NOMO-1 (cell line): ENCODE data around the gene HDGFL2.

Experiments
- DNase-seq, 2 experiments: peaks; one replicate each; lab custom pipeline; 2025; ENCODE audit not compliant: unreplicated experiment in 2 of 2; lab: John Stamatoyannopoulos, UW

Gene HDGFL2

DNA sequence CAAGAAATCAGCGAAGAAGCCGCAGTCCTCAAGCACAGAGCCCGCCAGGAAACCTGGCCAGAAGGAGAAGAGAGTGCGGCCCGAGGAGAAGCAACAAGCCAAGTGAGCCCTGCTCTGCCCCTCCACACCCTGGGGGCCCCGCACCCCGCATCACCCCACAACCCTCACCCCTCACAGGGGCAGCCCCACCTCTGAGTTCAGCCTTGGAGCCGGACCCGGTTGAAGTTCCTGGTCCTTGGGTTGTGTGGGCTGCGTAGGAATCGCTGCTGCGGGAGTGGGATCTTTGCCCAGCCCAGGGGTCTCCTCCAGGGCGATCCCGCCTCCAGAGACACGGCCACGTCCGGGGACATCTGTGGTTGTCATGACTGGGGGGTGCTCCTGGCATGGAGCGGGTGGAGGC, 24.2 kb downstream of the HDGFL2 start:
- no peak for DNase-seq

DNA sequence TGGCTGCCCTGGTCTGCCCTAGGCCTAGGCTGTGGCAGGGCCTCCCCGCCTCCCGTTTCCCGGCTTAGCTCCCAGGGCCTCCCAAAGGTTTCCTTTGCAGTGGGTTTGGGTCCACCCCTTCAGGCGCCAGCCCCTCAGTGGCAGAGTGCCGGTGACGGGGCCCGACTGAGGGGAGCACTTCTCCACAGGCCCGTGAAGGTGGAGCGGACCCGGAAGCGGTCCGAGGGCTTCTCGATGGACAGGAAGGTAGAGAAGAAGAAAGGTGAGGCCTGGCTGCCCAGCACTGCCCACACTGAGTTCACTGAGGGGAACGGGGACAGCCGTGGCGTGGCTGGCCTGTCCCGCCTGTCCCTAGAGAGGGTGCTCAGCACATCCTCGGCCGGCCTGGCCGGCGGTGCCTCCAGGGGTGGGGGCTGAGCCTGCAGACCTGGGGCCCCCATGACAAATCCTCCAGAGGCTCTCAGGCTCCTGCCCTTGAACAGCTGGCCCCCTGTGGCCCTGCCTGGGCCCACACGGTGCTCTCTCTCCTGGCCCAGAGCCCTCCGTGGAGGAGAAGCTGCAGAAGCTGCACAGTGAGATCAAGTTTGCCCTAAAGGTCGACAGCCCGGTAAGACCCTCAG, 25.8 kb downstream of the HDGFL2 start:
- no peak for DNase-seq

DNA sequence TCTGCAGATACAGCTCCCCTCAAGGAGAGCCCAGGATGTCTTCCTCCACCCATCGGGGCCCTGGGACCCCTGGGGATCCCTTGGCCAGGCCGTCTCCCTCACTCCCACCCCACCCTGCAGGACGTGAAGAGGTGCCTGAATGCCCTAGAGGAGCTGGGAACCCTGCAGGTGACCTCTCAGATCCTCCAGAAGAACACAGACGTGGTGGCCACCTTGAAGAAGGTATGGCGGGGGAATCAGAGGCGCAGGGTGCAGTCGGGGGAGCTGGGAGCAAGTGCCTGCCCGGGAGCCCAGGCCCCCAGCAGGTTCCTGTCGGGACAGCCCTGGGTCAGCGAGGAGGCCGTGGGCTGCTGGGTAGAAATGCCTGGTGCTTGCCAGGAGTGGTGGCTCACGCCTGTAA, 26.6 kb downstream of the HDGFL2 start:
- DNase-seq, result no peak

DNA sequence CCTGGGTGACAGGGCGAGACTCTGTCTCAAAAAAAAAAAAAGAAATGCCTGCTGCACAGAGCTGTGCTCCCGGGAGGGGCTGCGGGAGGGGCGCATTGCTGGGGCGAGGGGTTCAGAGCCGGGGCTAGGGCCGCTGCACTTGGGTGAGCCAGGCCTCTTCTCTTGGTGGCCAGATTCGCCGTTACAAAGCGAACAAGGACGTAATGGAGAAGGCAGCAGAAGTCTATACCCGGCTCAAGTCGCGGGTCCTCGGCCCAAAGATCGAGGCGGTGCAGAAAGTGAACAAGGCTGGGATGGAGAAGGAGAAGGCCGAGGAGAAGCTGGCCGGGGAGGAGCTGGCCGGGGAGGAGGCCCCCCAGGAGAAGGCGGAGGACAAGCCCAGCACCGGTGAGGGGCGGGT, 27.2 kb downstream of the HDGFL2 start:
- no peak for DNase-seq

DNA sequence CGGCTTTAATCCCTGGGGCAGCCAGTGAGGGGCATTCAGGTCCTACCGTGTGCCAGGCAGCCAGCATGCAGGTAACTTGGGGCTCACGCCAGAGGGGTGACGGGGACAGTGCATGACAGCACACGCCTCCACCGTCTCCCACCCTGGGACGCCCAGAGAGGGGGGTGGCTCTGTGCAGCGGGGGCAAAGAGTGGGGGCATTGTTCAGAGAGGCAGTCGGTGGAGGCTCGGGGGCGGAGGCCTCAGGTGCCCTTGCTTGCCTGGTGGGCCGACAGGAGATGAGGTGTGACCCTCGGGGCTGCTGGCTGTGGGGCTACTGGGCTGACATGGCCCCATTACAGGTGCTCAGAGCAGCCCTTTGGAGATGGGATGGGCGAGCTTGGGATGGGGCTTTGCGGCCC, 27.8 kb downstream of the HDGFL2 start:
- DNase-seq, result no peak

DNA sequence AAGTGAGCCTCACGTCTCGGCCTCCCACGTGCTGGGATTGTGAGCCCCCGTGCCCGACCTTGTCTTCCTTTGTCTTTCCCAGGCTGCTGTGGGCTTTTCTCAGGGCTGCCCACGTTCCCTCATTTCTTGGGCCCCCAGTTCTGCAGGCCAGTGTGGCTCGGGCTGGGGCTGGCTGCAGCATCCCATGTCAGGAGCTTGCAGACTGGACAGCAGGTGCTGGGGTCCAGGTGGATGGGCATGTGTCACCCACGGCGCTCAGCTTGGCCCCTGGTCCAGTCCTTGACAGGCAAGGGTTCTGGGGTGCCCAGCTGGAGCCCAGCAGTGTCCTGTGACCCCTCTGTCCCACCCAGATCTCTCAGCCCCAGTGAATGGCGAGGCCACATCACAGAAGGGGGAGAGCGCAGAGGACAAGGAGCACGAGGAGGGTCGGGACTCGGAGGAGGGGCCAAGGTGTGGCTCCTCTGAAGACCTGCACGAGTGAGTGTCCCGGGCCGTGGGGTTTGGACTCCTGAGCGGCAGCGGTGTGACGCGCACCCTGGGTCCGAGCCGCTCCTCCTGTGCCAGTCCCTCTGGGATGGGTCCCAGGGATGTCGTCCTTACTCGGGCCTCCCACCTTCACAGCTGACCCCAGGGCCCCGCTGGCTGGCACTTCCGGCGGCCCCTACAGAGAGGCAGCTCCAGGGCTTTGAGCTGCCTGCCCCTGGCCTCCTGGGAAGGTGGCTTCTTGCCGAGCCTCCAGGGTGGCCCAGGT, 28.9 kb downstream of the HDGFL2 start:
- DNase-seq, result no peak

DNA sequence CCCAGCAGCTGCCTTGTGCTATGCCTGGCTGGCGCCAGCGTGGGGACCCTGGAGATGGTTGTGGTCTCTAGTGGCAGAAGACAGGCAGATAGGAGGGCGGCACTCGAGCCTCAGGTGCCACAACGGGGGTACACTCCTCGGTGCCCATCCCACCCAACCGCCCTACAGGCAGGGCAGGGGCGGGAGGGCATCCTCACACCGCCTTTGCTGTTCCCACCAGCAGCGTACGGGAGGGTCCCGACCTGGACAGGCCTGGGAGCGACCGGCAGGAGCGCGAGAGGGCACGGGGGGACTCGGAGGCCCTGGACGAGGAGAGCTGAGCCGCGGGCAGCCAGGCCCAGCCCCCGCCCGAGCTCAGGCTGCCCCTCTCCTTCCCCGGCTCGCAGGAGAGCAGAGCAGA, 29.6 kb downstream of the HDGFL2 start:
- no peak for DNase-seq

DNA sequence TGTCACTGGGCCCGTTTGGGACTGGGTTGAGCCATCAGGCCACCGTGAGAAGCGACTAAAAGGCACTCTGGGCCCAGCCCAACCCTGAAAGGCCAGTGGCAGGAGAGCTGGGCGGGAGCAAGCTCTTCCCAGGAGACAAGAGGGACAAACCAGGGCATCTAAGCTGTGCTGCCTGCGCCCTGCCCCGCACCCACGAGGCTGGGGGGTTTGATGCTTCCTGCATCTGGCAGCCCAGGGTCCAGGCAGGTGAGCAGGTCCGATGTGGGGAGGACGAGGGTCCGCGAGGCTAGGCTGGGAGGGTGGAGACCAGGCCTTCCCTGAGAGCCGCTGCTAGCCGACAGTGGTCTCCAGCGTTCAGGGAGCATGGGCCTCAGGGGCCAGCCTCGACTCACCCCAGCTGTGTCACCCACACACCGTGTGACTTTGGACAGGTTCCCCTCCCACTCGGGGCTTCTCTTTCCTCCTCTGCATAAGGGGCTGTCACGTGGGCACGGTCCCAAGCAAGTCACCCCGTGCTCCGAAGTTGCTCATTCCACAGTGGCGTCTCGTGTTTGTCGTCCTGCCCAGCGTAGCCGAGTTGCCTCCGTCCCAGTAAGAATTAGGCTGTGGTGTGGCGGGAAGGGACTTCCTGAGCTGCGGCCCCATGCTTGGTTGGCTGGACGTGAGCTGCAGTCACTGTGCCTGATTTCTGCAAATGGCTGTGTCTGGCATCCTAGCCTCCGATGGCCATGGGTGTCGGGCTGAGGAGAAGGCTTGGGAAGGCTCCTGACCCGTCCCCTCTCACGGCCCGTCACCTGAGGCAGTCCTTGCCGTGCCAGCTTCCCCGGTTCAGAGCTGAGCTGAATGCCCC, 30.4 kb downstream of the HDGFL2 start:
- no peak for DNase-seq

DNA sequence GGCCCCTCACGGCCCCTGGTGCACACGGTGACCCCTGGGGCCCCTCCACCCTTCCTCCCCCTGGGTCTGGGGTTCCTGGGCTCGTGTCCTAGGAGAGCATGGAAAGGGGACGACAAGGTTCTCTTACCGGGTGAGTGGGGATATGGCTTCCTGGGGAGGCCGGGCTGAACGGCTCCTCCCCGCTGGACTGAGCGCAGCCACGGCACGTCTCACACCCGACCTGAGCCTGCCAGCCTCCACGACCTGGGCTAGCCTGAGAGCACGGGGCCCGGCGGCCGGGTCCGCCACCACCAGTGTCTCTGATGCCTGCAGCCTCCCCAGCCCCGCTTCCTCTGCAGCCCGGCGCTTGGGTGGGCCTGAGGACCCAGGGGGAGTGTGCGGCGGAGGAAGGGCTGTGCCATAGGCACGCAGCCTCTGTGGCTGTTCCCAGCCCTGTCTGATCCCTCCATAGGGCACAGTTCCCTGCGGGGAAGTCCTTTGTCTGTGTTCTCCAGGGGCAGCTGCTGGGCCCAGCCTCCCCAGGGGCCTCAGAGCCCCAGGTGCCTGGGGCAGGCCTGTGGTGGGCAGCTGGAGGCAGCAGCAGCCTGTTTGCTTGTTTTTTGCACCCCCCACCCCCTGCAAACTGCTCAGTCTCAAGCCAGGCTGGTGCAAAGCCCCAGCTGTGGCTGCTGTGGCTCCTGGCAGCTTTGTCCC, 31.2 kb downstream of the HDGFL2 start:
- DNase-seq, result no peak

DNA sequence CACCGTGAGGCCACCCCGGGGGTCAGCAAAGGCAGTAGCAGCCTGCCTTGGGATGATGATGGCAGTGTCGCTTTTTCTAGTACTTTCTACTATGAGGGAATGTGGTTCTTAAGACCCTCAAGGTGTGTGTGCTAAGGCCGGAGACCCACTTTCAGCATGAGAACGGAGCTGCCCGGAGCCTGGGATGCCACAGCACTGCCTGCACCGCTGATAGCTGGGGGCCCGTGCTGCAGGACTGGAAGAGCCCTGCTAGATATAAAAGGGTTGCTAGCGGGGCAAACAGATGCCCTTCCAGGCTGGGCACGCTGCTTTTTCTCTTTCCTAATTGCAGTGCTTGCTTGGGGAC, 31.7 kb downstream of the HDGFL2 start:
- DNase-seq, result no peak

DNA sequence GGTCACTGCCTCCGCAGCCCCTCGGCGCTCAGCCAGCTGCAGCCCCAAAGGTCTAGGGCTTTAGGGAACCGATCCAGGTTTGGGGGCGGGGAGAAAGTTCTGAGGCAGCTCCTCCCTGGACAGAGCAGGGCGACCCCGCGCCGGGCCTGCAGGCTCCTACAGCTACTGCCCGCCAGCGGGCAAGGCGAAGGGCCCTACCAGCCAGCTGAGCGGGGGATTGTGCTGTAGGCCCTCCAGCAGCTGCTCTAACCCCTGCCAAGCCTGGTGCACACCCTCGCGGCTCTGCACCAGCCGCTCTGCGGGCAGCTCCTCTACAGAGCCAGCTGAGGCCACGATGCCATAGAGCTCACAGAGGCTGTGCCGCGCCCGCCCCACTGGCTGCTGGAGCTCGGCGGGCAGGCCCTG, 32.2 kb downstream of the HDGFL2 start:
- DNase-seq, result no peak

DNA sequence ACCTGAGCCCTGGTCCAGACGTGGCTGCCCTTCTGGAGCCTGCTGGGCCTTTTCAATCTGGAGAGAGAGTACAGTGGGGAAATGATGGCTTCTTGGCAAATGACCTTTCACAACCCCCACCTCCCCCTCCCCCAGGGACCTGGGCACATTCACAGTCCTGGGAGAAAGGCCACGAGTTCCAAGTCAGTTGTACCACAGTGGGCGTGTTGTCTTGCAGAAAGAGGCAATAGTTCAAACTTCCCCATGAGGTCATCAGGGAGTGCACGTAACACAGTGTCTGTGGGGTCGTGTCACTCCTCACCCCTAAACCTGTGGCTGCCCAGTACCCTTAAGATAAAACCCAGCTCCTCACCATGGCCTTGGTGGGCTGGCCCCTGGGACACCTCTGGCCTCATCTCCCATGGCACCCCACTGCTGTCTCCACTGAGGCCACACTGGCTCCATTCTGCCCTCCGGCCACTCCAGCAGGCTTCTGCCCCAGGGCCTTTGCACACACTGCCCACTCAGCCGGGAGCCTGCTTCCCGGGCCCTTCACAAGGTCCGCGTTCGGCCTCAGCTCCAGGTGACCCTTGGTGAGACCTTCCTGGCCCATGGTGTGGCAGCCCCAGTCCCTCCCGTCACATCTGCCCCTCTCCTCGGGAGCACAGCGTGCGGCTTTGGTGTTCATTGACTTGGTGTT, 32.9 kb downstream of the HDGFL2 start:
- no peak for DNase-seq

DNA sequence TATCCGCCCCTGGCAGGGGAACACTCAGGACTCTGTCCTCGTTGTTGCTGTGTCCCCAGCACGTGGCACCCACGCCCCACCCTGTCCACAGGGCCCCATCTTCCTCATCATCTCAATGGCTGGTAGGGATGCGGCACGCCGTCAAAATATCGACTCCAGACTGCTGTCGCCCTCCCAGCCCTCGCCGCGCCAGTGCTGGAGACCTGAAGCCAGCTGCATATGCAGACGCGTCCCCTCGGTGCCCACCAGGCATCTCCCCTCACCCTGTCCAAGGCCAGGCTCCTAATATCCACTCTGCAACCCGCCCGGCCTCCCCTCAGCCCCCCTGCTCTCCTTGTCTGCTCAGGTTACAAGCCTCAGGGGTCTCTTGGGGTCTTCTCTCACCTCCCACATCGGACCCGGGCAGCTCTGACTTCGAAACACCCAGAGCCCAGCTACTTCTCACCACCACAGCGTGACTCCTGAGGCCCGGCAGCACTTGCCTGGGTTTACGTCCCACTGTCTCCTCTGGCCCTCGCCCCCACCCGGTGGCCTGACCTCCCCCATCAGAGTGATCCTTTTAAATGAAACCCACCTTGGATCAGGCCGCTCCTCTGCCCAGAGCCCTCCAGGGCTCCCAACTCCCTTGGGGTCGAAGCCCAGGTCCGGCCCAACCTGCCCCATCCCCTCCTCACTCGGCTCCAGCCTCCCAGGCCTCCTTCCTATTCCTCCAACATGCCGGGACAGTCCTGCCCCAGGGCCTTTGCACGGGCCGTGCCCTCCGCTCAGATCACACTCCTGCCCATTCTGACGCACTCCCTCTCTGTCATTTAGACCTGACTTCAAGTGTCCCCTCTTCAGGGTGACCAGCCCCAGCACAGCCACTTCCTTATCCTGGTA, 33.7 kb downstream of the HDGFL2 start:
- no peak for DNase-seq

DNA sequence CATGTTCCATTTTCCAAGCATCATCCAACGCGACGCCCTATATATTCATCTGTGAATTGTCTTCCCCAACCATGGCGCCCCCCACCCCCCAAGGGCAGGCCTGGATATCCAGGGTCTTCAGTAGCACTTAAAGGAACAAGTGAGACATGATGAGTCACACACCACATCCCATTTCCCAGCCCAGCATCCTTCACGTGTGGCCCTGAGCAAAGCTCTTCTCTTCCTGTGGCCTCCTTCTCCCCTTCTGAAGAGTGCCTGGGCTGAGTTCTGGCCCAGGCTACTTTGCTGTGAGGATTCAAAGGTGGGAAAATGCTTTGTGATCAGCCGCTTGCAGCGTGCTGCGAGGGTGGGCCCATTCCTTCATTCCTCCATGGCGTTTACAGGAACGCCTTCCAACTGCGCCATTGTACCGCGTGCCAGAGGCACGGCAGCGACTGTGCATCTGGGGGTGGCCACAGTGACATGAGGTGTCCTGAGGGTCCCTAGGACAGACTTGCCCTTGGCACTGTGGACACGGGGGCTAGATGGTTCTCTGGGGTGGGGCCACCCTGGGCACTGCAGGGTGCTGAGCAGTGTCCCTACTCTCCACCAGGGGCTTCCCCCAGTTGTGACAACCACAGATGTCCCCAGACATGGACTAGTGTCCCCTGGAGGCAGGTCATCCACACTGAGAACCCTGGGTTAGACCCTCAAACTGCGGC, 34.5 kb downstream of the HDGFL2 start:
- DNase-seq, result no peak

DNA sequence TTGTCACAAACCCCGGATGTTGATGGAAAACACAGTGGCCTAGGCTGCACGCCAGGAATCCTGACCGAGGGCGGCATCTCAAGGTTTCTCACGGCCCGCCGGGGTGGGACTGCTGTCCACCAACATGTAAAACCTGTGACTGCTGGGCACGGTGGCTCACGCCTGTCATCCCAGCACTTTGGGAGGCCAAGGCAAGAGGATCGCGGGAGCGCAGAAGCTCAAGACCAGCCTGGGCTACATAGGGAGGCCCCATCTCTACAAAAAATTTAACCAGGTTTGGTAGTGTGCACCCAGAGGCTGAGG, 35.0 kb downstream of the HDGFL2 start:
- DNase-seq, result no peak

DNA sequence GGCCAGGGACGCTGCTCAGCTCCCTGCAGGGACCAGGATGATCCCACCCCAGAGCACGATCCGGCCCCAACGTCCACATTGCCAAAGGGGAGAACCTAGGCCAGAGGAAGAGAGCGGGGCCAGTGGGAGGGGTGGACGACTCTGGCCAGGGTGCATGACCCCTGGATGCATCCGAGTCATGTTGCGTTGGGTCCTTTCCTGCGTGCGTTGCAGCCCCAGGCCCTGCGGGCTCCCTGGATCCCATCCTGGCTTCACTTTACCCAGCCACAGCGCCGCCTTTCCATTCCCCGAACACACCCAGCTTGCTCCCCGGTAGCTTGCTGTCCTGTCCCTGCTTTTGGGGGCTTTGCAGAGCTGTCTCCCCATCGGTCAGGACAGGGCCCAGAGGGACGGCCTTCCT, 35.7 kb downstream of the HDGFL2 start:
- no peak for DNase-seq

DNA sequence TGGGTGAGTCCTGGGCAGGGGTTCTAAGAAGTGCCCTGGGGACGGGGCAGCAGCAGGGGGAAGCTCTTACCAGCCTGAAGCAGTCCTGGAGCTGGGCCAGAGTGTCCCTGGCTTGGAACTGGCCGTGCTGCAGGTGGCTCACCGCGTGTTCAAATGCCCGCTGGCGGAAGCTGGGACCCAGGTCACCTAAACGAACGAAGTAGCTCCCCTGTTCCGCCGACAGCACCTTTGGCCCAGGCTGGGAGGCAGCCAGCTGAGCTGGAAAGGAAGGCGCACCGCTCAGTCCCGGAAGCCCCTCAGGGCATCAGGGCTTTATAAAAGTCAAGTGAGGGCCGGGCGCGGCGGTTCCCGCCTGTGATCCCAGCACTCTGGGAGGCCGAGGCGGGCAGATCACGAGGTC, 36.6 kb downstream of the HDGFL2 start:
- no peak for DNase-seq

DNA sequence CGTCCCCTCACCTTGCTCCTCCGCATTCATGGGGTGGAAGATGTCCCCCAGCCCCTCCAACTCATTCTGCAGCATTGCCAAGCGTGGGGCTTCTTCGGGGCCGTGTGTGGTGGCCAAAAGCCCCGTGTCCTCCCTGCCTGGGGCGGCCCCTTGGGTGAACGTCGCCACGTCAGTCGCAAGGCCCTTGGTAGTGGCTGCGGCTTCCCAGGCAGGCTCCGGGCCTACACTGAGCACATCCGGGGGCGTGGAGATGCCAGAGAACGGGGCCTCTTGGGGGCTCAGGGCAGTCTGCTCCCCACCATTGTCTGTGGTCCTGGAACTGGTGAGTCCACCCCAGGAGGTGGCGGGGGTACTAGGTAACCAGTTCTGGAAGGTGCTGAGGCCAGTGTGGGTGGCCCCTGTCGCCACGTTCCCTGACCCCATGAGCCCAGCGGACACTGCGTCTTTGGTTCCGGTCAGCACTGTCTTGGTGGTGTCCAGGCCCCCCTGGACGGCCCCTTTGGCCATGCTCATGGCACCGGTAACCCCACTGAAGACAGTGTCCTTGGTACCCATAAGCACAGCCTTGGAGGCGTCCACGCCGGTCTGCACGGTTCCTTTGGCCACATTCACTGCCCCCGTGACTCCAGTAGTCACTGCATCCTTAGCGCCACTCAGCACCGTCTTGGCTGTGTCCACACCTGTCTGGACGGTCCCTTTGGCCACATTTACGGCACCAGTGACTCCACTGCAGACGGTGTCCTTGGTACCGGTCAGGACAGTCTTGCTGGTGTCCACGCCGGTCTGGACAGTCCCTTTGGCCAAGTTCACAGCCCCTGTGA, 38.5 kb downstream of the HDGFL2 start:
- DNase-seq, result no peak
